Ovary (tissue), 9 donors: Measurements from ENCODE around the gene ADAM12. TPM values are rescaled to one million over a fixed set of nuclear protein-coding genes. Genes with fewer than 3 reads are reported as not detected.
A peak's percentile ranks its signal among the peaks of the same experiment; 100 is the strongest.

ENCODE experiments used
- DNase-seq, 5 donors: peaks; one replicate each; pipeline ENCODE4 v3.0.0-alpha.2; 2019 to 2020
- H3K27ac ChIP-seq, 2 donors: fragments of 200-600 bp; one replicate each; pipeline versions ENCODE4 v1.5.1 to v1.8.0; 2019 to 2022
- H3K27me3 ChIP-seq: fragments of 200-600 bp; one replicate; pipeline ENCODE4 v1.8.0; 2022
- H3K36me3 ChIP-seq: fragments of 200-600 bp; sonication (generic); one replicate; pipeline ENCODE4 v1.5.1; 2019
- H3K4me1 ChIP-seq: one replicate; pipeline ENCODE4 v1.8.1; 2013; ENCODE audit warnings: mild to moderate bottlenecking, moderate library complexity; ENCODE audit not compliant: insufficient read depth
- H3K4me3 ChIP-seq: fragments of 200-600 bp; sonication (generic); one replicate; pipeline ENCODE4 v1.5.1; 2017
- H3K9me3 ChIP-seq, 2 donors: fragments of 200-600 bp in 1 of 2; sonication (generic) in 1 of 2; one replicate each; pipeline versions ENCODE4 v1.5.1 to v1.8.1; 2013 to 2019; ENCODE audit warnings: mild to moderate bottlenecking in 1 of 2, moderate library complexity in 1 of 2
- CTCF ChIP-seq, 3 donors: fragments of 450-650 bp in 2 of 3; fragments of 200-600 bp in 1 of 3; IDR thresholded peaks; one replicate each; pipeline versions ENCODE4 v1.5.1 to v1.8.0; 2016 to 2022; ENCODE audit warnings: antibody characterized with exemption in 3 of 3, mild to moderate bottlenecking in 1 of 3
- EP300 ChIP-seq: sonication (generic); formaldehyde crosslinking; IDR thresholded peaks from one replicate; pipeline ENCODE4 v1.6.1; 2017; ENCODE audit warnings: antibody characterized with exemption
- POLR2A ChIP-seq: fragments of 450-650 bp; IDR thresholded peaks from one replicate; pipeline ENCODE4 v1.6.1; 2017; ENCODE audit warnings: antibody characterized with exemption, mild to moderate bottlenecking, moderate library complexity
- WGBS, 3 donors: extraction: QIAGEN DNeasy Blood & Tissue Kit in 1 of 3; methylation state at CpG; one replicate each; pipeline versions ENCODE4 v1.1.5 to v1.1.7; 2013 to 2017; 5-methylcytosine and 5-hydroxymethylcytosine counted together
- intact Hi-C, 4 donors: fragments of 100-400 bp; cut with DNase I; formaldehyde crosslinking; loops; one replicate each; pipeline versions ENCODE4 v1.11.0 to v1.15.1; 2022 to 2023
- polyA plus RNA-seq, 2 donors: library from polyadenylated mRNA; stranded (reverse); fragments of 200-250 nt in 1 of 2; fragments of 350-450 nt in 1 of 2; fragmentation: Illumina TruSeq in 1 of 2; extraction: RNeasy Lipid Tissue Mini Kit (QIAGEN cat#74804) in 1 of 2; gene quantifications; one replicate each; pipeline ENCODE4 v1.2.3, GENCODE V29; 2013 to 2014
- total RNA-seq, 7 donors: library from RNA; depleted of rRNA in 2 of 7; stranded (reverse); fragments of >200 nt in 2 of 7; fragmentation: NEBNext Ultra II Directional in 3 of 7; extraction: Animal tissue kit (Norgen Biotek cat#: 25700) in 3 of 7; gene quantifications; one replicate each; pipeline versions ENCODE4 v1.1.0 to v1.2.4, GENCODE V29; 2016 to 2023
- donor health status: DM: no; HTN: no; CAD: no; lungs with moderate emphysema.
- donor health status: DM: no; HTN: no; CAD: no.
- donor health status: Bipolar disorder and iron deficiency.
- donor health status: DM: yes; HTN: yes; CAD: no.
- donor health status: DM: no; HTN: no; CAD: no.
- donor health status: DM: yes; HTN: yes; CAD: no.

ADAM12 gene
- total and polyA plus RNA-seq, 9 donors, result 1.8 to 27.2 (median 10.3) TPM

GRCh38 chr10:126226988-126227761 is 161.1 kb downstream of the ADAM12 start:
- Histone ChIP-seq H3K4me3 (no peak overlapping the region), H3K27me3 (no peaks in the 10 kb centered on the region), H3K4me1 (peaks cover 41% of the 10 kb centered on the region), H3K27ac (peak overlapping the region in 1 of 2 donors; percentile 5), H3K36me3 (no peaks in the 10 kb centered on the region), H3K9me3 (no peaks in the 10 kb centered on the region)
- intact Hi-C loops, result no loop called here
- TF ChIP-seq POLR2A, result no peak
- TF ChIP-seq EP300, result no peak
- TF ChIP-seq CTCF (IDR thresholded peaks at IDR 0.05), result no peak
- 87 to 91% (median 87%) methylated on average over 10 of the region's 10 CpGs for WGBS, 3 donors
- no peak for DNase-seq

GRCh38 chr10:126226205-126226604 is 162.1 kb downstream of the ADAM12 start:
- H3K36me3 ChIP-seq, result no peaks in the 10 kb centered on the region
- no peak overlapping the region for H3K4me3 ChIP-seq
- no peak for TF ChIP-seq EP300
- no peak for TF ChIP-seq CTCF (IDR thresholded peaks at IDR 0.05)
- no peak for TF ChIP-seq POLR2A
- H3K9me3 ChIP-seq, result no peaks in the 10 kb centered on the region
- no peak overlapping the region for H3K27ac ChIP-seq
- H3K27me3 ChIP-seq, result no peaks in the 10 kb centered on the region
- no peak for DNase-seq
- WGBS, 3 donors, result 88 to 94% (median 91%) methylated on average over 9 of the region's 9 CpGs
- H3K4me1 ChIP-seq, result peaks cover 38% of the 10 kb centered on the region
- intact Hi-C loops, result no loop called here

- intact Hi-C loops, result no loop called here
- no peaks in the 10 kb centered on the region for H3K36me3 ChIP-seq
- DNase-seq, result peak in 2 of 5 donors; percentile 52 to 57
- WGBS, 3 donors, result 11 to 34% (median 19%) methylated on average over 9 of the region's 9 CpGs
- H3K4me1 ChIP-seq, result peaks cover 38% of the 10 kb centered on the region
- no peak for TF ChIP-seq EP300
- no peak for TF ChIP-seq CTCF (IDR thresholded peaks at IDR 0.05)
- TF ChIP-seq POLR2A, result no peak
- H3K9me3 ChIP-seq, result no peaks in the 10 kb centered on the region
- H3K4me3 ChIP-seq, result no peak overlapping the region
- H3K27ac ChIP-seq, result peak overlapping the region in 1 of 2 donors; percentile 39
- H3K27me3 ChIP-seq, result no peaks in the 10 kb centered on the region
Observed at GRCh38 chr10:126225672-126226008, 162.6 kb downstream of the ADAM12 start.

GRCh38 chr10:126224967-126225671 is 163.2 kb downstream of the ADAM12 start:
- Histone ChIP-seq H3K9me3 (no peaks in the 10 kb centered on the region), H3K4me3 (no peak overlapping the region), H3K27ac (peak overlapping the region in 1 of 2 donors; percentile 39), H3K27me3 (no peaks in the 10 kb centered on the region), H3K4me1 (peaks cover 37% of the 10 kb centered on the region), H3K36me3 (no peaks in the 10 kb centered on the region)
- TF ChIP-seq POLR2A (no peak), EP300 (no peak), CTCF (IDR thresholded peaks at IDR 0.05) (no peak)
- WGBS, 3 donors, result 31 to 50% (median 41%) methylated on average over 20 of the region's 20 CpGs
- DNase-seq, result peak in 1 of 5 donors; percentile 57
- intact Hi-C loops, result no loop called here
